Ascending aorta (tissue), 2 donors: ENCODE results near the gene AGMO. TPM values are rescaled to one million over a fixed set of nuclear protein-coding genes. Genes with fewer than 3 reads are reported as not detected.

Source experiments
- DNase-seq, 2 donors: peaks; one replicate each; pipeline ENCODE4 v3.0.0-alpha.2; 2019; ENCODE audit warnings: low spot score in 2 of 2
- H3K27ac ChIP-seq, 2 donors: fragments of 200-600 bp; sonication (generic); one replicate each; pipeline ENCODE4 v1.5.1; 2016 to 2017; ENCODE audit warnings: mild to moderate bottlenecking in 1 of 2
- H3K27me3 ChIP-seq: fragments of 200-600 bp; sonication (generic); one replicate; pipeline ENCODE4 v1.5.1; 2017
- H3K36me3 ChIP-seq, 2 donors: fragments of 200-600 bp; sonication (generic); one replicate each; pipeline ENCODE4 v1.5.1; 2016
- H3K4me1 ChIP-seq, 2 donors: fragments of 200-600 bp; sonication (generic); one replicate each; pipeline ENCODE4 v1.5.1; 2016 to 2017; ENCODE audit warnings: mild to moderate bottlenecking in 1 of 2
- H3K4me3 ChIP-seq, 2 donors: fragments of 200-600 bp; sonication (generic); one replicate each; pipeline ENCODE4 v1.5.1; 2016 to 2017; ENCODE audit warnings: mild to moderate bottlenecking in 1 of 2
- H3K9me3 ChIP-seq, 2 donors: fragments of 200-600 bp; sonication (generic); one replicate each; pipeline ENCODE4 v1.5.1; 2016
- CTCF ChIP-seq, 3 experiments: fragments of 200-600 bp in 2 of 3; fragments of 450-650 bp in 1 of 3; sonication (generic) in 2 of 3; IDR thresholded peaks; one replicate each; pipeline ENCODE4 v1.5.1; 2016 to 2019; ENCODE audit warnings: antibody characterized with exemption in 3 of 3, mild to moderate bottlenecking in 1 of 3, moderate library complexity in 1 of 3
- intact Hi-C: fragments of 100-400 bp; cut with DNase I; formaldehyde crosslinking; loops from one replicate; pipeline ENCODE4 v1.15.1; 2023
- total RNA-seq: library from RNA; depleted of rRNA; stranded (reverse); fragments of >200 nt; gene quantifications from one replicate; pipeline ENCODE4 v1.1.0, GENCODE V29; 2016

The AGMO gene
- total RNA-seq, 1 donor from 2014 or later: not detected

GRCh38 chr7:15399441-15399840 lies 162.4 kb downstream of the AGMO start:
- H3K27ac ChIP-seq: no peak overlapping the region
- no peak for TF ChIP-seq CTCF (IDR thresholded peaks at IDR 0.05)
- H3K36me3 ChIP-seq: no peaks in the 10 kb centered on the region
- DNase-seq: no peak
- no peak overlapping the region for H3K4me3 ChIP-seq
- H3K27me3 ChIP-seq: no peaks in the 10 kb centered on the region
- intact Hi-C loops: no loop called here
- H3K4me1 ChIP-seq: no peaks in the 10 kb centered on the region
- H3K9me3 ChIP-seq: no peaks in the 10 kb centered on the region

GRCh38 chr7:15397922-15398760 lies 163.7 kb downstream of the AGMO start:
- Histone ChIP-seq H3K4me3 (no peak overlapping the region), H3K27ac (no peak overlapping the region), H3K27me3 (no peaks in the 10 kb centered on the region), H3K9me3 (no peaks in the 10 kb centered on the region), H3K4me1 (no peaks in the 10 kb centered on the region), H3K36me3 (no peaks in the 10 kb centered on the region)
- intact Hi-C loops: no loop called here
- TF ChIP-seq CTCF (IDR thresholded peaks at IDR 0.05): no peak
- DNase-seq: no peak

GRCh38 chr7:15397159-15397550 lies 164.7 kb downstream of the AGMO start:
- Histone ChIP-seq H3K36me3 (no peaks in the 10 kb centered on the region), H3K27me3 (no peaks in the 10 kb centered on the region), H3K27ac (no peak overlapping the region), H3K9me3 (no peaks in the 10 kb centered on the region), H3K4me1 (no peaks in the 10 kb centered on the region), H3K4me3 (no peak overlapping the region)
- DNase-seq: no peak
- intact Hi-C loops: no loop called here
- no peak for TF ChIP-seq CTCF (IDR thresholded peaks at IDR 0.05)

- H3K9me3 ChIP-seq: no peaks in the 10 kb centered on the region
- no peaks in the 10 kb centered on the region for H3K36me3 ChIP-seq
- intact Hi-C loops: no loop called here
- no peak overlapping the region for H3K27ac ChIP-seq
- no peaks in the 10 kb centered on the region for H3K27me3 ChIP-seq
- no peaks in the 10 kb centered on the region for H3K4me1 ChIP-seq
- no peak for TF ChIP-seq CTCF (IDR thresholded peaks at IDR 0.05)
- DNase-seq: no peak
- H3K4me3 ChIP-seq: no peak overlapping the region
Observed at GRCh38 chr7:15396210-15397158, 165.3 kb downstream of the AGMO start.

- H3K4me3 ChIP-seq: no peak overlapping the region
- H3K27me3 ChIP-seq: no peaks in the 10 kb centered on the region
- no peaks in the 10 kb centered on the region for H3K9me3 ChIP-seq
- H3K27ac ChIP-seq: no peak overlapping the region
- TF ChIP-seq CTCF (IDR thresholded peaks at IDR 0.05): no peak
- no peak for DNase-seq
- H3K36me3 ChIP-seq: no peaks in the 10 kb centered on the region
- no peaks in the 10 kb centered on the region for H3K4me1 ChIP-seq
- intact Hi-C loops: no loop called here
Observed at GRCh38 chr7:15389073-15389472, 172.7 kb downstream of the AGMO start.
